ENCODE measurements around the gene TTC7B.

Gene TTC7B

DNA sequence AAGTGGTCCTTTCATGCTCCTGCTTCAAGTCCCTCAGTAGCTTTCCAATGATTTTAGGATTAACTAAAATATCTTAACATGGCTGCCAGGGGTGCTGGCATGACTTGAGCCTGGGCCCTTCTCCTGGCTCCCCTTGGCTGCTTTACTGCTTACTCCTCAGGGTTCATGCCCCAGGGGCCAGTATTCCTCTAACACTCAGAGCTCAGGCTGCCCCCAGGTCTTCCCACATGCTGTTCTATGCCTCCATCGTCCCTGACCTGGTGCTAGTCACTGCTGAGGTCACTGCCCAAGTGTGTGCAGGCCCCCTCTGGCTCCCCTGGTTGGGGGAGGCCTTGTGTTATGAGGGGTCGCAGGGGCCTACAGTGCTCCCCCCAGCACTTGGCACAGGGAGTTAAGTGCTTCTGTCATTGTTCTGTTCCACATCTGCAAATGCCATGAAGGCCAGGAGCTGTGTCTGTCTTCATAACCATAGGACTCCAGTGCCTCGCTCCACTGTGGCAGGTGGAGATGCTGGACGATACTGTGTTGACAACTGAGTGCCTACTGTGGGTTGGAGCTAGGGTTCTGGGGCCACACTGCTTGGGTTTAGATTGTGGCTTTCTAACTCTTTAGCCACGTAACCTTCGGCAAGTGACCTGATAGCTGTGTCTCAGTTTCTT, 228.8 kb downstream of the TTC7B start:
- no peak for DNase-seq

DNA sequence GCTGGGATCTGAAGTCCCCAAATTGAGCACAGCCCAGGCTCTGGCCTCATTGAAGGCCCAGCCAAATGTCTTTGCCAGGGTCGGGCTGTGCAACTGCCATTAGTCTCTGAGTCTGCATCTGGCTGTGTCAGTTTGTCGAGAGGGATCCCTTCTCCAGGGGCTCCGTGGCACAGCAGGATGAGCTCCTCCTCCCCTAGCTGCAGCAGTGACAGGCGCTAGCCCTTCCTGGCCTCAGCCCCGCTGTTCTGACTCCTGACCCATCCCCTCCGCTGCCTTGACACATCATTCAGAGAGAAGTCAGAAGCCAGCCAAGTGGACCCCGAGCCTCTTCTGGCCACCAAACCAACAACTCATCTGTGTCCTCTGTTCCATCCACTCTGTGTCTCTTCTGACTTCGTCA, 231.1 kb downstream of the TTC7B start:
- DNase-seq = no peak

- no peak for DNase-seq
These were observed 232.2 kb downstream of the TTC7B start for GRCh38 chr14:90583916-90584605.

DNA sequence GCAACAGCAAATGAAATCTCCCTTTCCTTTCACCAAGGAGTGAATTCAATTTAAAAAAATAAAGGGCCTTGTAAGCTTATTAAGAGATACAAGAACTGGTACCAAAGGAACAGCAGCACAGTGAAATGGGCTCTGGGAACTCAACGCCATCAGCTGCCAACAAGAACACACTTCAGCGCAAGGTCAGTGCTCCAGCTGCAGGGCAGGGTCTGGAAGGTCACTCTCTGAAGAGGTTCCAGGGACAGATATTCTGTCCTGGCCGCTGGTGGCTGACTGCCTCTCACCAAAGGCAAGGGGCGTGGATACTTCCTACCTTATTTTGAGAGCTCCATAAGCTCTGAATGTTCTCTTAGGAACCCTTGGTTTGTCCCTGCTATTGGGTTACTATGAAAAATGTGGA, 232.8 kb downstream of the TTC7B start:
- DNase-seq = no peak

- DNase-seq = no peak
These were observed 234.1 kb downstream of the TTC7B start for GRCh38 chr14:90582166-90582565.

DNA sequence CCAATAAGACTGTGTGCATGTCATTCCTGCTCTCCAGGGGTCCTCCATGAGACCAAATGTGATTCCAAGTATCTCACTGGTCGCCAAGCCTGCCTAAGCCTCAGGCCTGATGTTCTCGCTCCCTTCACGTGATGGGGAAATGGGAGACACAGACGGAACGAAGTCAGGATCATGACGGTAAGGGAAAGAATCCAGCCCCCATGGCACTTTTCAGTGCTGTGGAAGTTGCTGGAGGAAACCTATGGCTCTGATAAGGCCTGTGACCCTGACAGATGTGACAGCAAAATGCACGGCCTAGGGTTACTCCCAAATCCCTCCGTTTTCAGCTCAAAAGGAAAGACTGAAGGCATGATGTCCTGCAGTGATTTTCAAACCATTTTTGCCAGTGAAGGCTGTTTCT, 234.5 kb downstream of the TTC7B start:
- DNase-seq = no peak

DNA sequence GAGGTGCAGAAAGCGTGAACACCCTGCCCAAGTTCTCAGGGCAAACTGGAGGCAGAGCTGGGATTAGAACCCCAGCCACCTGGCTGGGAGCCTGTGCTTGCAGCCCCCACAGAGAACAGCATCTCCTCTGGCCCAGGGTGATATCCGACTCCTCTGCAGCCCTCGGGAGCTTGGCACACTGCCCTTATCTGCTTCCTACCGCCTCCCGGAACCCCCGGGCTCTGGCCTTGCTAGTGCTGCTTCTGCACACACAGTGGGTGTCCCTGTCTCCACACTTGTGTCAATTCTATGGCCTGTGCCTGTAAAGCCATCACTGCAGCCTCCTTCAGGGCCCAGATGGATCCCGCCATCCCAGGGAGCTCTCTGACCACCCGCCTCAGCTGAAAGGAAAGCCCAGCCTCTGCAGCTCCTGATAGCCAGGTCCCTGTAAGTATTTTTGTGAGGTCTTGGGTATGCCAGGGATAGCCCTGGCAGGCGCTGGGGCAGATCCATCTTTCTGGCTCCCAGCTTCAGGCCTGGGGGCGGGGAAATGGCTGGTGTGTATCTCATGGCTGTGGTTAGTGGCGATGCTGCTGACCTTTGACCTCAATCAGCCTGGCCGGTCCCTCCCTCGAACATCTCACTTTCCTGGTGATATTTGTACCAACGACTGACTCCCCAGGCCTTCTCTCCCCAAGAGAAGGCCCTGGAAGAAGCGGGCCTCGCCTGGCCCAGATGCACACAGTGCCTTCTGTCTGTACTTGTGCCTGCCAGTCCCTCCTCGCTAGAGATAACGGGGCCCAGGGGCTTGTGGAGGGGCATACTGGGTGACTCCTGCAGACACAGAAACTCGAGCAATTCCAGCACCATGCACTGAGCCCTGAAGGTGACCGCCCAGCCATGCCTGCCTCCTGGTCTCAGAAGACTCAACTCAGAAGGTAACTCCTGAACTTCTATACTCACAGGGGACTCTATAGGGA, 235.6 kb downstream of the TTC7B start:
- DNase-seq = peak; percentile 8

DNA sequence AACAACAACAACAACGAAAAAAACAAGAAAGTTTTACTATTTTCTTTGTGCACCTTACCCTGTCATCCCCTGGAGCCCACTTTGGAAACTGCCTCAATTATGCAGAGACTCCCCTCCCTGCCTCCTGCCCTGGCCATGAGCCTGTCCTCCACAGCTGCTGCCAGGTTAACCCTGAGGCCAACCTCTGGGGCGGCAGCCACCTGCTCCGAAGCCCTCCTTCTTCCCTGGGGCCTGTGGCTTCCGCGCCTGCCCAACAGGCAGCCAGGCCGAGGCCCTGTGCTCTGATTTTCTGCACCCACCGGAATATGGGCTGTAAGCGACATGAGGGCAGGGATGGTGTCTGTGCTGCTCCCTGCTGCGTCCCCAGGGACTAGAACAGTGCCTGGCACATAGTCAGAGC, 236.4 kb downstream of the TTC7B start:
- no peak for DNase-seq

DNA sequence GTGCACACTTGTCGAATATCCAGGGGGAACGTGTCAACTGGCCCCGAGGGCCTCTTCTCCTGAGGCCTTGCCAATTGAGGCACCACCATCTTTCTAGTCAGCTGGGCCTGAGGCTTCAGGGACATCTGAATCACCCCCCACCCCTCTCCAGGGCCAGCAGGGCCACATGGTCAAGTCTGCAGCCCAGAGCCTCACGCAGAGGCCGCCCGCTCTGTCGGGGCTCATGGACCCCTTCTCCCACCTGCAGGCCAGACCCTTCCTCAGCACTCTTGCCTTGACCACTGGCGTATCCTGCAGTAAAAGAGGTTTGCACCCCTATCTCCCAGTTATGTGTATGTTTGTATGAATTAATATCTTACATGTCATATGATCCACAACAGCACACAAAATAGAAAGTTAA, 237.1 kb downstream of the TTC7B start:
- DNase-seq = no peak

DNA sequence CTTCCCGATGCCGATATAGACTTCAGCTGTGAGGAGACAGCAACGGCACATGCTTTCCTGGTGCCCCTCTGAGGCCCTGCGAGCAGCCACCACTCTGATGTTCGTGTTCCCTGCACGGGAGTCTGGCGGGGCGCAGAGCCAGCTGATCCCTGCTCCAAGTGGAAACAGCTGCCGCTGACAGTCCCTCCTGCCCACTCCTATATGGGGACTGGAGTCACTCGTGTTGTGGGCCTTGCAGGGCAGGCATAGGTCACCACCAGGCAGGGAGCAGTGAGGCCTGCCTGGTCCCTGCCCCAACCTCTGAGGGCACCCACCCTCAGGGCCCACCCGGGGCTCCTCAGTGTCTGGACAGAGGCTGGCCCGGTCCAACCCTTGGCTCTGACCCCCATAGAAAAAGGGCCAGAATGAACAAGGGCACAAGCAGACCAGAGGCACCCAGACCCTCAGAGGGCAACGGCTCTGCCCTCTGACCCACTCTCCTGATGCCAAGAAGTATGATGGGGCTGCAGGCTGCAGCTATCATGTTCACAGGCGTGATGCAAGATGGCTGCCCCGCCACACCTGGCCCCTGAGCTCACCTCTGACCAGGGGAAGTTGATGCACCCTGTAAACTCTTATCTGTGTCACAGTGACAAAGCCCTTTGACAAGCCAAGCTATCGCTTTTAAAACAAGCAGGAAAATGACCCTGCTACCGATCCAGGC, 237.8 kb downstream of the TTC7B start:
- no peak for DNase-seq

DNA sequence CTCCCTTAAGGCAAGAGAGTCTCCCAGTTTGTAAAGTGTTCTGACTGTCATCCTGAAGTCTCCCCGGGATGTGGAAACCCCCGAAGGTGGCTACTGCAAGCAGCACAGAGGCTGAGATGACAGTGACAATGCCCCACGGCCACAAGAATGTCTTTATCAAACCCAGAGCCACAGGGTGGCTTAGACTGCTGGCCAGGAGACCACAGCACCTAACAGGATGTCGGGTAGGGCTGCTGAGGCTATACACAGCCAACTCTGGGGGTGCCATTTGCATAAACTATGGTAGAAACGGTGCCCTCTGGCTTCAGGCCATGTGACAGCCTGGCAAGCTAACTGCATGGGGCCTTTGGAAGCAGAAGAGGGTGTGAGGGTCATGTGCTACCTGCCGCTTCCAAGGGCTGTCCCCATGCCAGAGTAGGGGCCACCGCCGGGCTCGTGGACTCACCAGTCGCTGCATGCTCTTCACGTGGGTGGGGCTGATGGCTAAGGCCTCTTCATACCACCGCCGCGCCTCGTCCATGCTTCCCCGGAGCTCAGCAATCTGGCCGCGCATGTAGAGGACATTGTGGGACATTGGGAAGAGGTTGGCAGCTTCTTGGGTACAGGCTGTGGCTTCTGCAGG, 238.5 kb downstream of the TTC7B start:
- no peak for DNase-seq

- DNase-seq = no peak
These were observed 239.1 kb downstream of the TTC7B start for GRCh38 chr14:90576981-90577660.

GRCh38 chr14:90576581-90576980, 239.6 kb downstream of the TTC7B start:
- DNase-seq = no peak

- DNase-seq = no peak
These were observed 240.4 kb downstream of the TTC7B start for GRCh38 chr14:90575781-90576180.

DNA sequence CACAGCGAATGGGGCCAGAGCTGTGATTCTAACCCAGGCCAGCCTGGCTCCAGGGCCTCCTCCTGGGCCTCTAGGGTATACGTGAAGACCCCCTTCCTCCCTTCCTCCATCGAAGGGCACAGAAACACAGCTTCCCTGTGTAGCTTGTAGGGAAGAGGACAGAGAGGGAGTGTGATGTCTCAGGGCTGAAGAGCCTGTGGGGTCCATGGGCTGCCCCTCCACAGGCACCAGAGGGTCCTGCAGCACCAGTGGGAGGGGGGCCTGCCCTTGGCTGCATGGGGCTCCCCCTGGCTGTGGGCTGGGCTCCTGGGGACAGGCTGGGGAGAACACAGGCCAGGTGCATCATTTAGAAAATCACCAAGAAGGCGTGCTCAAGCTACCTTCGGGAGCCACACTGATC, 240.9 kb downstream of the TTC7B start:
- DNase-seq = no peak

DNA sequence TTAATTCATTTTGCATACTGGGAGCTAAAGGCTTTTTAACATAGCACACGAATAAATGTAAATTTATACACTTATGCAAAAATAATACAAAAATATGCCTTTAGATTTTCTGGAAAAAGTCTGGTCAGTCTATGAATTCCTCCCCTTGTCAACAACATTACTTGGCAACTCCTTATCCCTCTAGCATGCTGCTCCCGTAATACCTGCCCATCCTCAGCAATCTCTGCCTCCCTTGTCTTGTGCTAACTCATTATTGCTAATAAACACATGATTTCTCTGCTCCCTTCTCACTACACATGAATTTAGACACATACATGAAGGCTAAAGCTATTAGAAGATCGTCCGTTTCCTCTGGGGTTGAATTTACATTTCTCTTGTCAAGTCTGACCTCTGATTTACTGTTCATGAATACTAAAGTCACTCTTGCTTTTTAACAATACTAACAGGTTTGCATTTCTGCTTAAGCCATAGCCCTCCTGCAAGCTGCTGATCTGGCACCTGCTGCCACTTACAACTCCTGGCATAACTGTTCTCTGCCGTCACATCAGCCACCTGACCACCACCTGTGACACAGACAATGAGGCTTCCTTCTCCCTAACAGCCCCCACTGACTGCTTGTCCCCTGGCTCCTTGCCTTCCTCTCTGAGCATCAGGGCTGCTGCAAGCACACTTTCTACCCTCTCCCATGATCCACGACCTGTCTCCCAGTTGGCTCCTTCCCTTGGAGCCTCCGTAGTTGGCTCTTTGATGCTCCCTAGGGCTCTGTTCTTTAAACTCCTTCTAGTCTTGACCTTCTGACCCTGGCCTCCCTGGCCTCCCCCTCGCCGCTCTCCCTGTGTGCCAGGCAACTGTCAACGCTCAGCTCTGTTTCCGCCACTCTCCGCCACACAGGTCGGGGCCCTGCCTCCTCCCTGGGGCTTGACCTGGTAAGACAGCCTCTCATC, 241.8 kb downstream of the TTC7B start:
- DNase-seq = peak; percentile 94

DNA sequence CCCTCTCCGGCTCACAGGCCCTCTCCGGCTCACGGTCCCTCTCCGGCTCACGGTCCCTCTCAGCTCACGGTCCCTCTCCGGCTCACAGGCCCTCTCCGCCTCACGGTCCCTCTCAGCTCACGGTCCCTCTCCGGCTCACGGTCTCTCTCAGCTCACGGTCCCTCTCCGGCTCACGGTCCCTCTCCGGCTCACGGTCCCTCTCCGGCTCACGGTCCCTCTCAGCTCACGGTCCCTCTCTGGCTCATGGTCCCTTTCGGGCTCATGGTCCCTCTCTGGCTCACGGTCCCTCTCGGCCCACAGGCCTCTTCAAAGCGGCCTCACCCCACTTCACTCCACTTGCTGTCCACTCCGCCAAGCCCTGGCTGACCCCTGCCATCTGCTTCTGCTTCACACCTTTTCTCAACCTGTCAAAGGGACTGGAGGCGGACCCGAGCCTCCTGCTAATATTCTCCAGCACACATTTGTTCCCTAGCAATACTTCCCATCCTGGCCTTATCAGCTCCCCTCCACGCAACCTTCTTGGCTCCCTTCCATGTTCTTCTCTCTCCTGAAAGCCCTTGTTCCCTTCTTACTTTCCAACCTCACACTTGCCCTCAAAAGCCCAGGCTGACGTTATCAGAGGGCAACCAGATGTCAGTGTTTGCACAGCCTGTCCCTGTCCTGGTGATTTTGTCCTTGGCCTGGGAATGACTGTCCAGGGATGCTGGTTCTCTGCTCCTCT, 242.7 kb downstream of the TTC7B start:
- peak; percentile 24 for DNase-seq

DNA sequence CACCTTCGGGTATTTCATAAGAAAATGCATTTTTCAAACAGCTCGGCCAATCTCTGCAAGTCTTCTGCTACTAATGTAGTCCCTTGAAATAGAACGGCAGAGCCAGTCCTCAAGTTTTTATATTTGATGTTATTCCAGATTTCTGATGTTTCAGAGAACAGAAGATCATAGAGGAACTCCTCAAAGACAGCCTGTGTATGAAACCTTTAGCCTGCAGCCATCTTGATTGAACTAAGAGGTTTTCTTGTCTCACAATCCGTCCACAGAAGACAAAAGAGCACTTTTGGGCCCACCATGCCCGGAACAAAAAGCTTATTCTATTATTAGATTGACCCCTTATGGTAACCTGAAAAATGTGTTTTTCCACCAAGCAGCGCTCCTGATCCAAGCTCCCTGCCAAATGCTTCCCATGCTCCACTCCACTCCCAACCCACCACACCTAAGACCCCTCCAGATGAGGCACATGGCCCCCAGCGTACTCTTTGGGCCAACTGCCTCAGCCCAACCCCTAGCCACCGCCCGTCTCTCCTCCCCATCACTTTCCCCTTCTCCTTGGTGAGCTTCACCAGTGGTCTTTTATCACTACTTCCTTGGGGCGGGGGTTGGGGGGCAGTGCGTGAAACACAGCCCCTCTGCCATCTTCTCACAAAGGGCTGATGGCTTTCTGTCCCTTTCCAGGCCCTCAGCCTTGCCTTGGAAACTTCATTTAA, 243.6 kb downstream of the TTC7B start:
- no peak for DNase-seq
